HG03571 (cell line): ENCODE data around the gene PRKCH.

Experiments
- ATAC-seq: cut with Tn5 transposase; IDR thresholded peaks from one replicate; pipeline ENCODE4 v1.9.1; 2021; ENCODE audit not compliant: unreplicated experiment

The PRKCH gene

GRCh38 chr14:61505815-61506809 is 184.7 kb downstream of the PRKCH start:
- ATAC-seq, result no peak

GRCh38 chr14:61508526-61508925 is 187.1 kb downstream of the PRKCH start:
- ATAC-seq, result no peak

- ATAC-seq, result no peak
Measured at GRCh38 chr14:61510736-61511557, 189.6 kb downstream of the PRKCH start.

GRCh38 chr14:61511558-61511948 is 190.2 kb downstream of the PRKCH start:
- ATAC-seq, result no peak

GRCh38 chr14:61512026-61512834 is 190.9 kb downstream of the PRKCH start:
- no peak for ATAC-seq

- no peak for ATAC-seq
Measured at GRCh38 chr14:61513986-61514830, 192.8 kb downstream of the PRKCH start.

GRCh38 chr14:61514927-61515326 is 193.5 kb downstream of the PRKCH start:
- no peak for ATAC-seq

- no peak for ATAC-seq
Measured at GRCh38 chr14:61515436-61516117, 194.2 kb downstream of the PRKCH start.

GRCh38 chr14:61516118-61516743 is 194.9 kb downstream of the PRKCH start:
- ATAC-seq, result no peak

GRCh38 chr14:61516964-61517653 is 195.7 kb downstream of the PRKCH start:
- ATAC-seq, result no peak

GRCh38 chr14:61517911-61518384 is 196.6 kb downstream of the PRKCH start:
- no peak for ATAC-seq

GRCh38 chr14:61518403-61518802 is 197.0 kb downstream of the PRKCH start:
- ATAC-seq, result no peak

GRCh38 chr14:61519106-61519505 is 197.7 kb downstream of the PRKCH start:
- ATAC-seq, result no peak

- no peak for ATAC-seq
Measured at GRCh38 chr14:61519735-61520134, 198.4 kb downstream of the PRKCH start.

GRCh38 chr14:61520576-61520975 is 199.2 kb downstream of the PRKCH start:
- ATAC-seq, result no peak

GRCh38 chr14:61521773-61522172 is 200.4 kb downstream of the PRKCH start:
- ATAC-seq, result no peak

GRCh38 chr14:61523751-61524150 is 202.4 kb downstream of the PRKCH start:
- ATAC-seq, result no peak

- no peak for ATAC-seq
Measured at GRCh38 chr14:61524211-61524806, 202.9 kb downstream of the PRKCH start.
